Osteocyte (in vitro differentiated cells): ENCODE results near the gene PI4KA. TPM values are rescaled to one million over a fixed set of nuclear protein-coding genes. Genes with fewer than 3 reads are reported as not detected.
A peak's percentile ranks its signal among the peaks of the same experiment; 100 is the strongest.

Source experiments
- DNase-seq: peaks from one replicate; pipeline ENCODE4 v3.0.0; 2021; ENCODE audit warnings: mixed read lengths; ENCODE audit not compliant: unreplicated experiment; ENCODE audit errors: extremely low spot score
- H3K27ac Mint-ChIP-seq: one replicate; pipeline ENCODE4 v1.8.0; 2021; ENCODE audit warnings: mild to moderate bottlenecking, mixed read lengths; ENCODE audit not compliant: unreplicated experiment
- H3K27me3 Mint-ChIP-seq: one replicate; pipeline ENCODE4 v1.8.0; 2021; ENCODE audit warnings: mixed read lengths; ENCODE audit not compliant: unreplicated experiment
- H3K36me3 Mint-ChIP-seq: one replicate; pipeline ENCODE4 v1.8.0; 2021; ENCODE audit warnings: mixed read lengths; ENCODE audit not compliant: unreplicated experiment
- H3K4me1 Mint-ChIP-seq: one replicate; pipeline ENCODE4 v1.8.0; 2021; ENCODE audit warnings: mixed read lengths; ENCODE audit not compliant: unreplicated experiment
- H3K4me3 Mint-ChIP-seq: one replicate; pipeline ENCODE4 v1.8.0; 2021; ENCODE audit warnings: mild to moderate bottlenecking, moderate library complexity, mixed read lengths; ENCODE audit not compliant: unreplicated experiment
- H3K9me3 Mint-ChIP-seq: one replicate; pipeline ENCODE4 v1.8.0; 2021; ENCODE audit warnings: mixed read lengths; ENCODE audit not compliant: unreplicated experiment
- total RNA-seq: library from RNA; stranded (reverse); gene quantifications from 2 replicates; pipeline ENCODE4 v1.2.1, GENCODE V29; 2021
- TF ChIP-seq, protein P1 (sequence below): fragments of 200-600 bp; sonication (generic); IDR thresholded peaks from 2 replicates; pipeline ENCODE4 v1.5.0; 2021; ENCODE audit warnings: antibody characterized with exemption, mild to moderate bottlenecking, moderate library complexity

PI4KA gene
- total RNA-seq, 1 donor from 2014 or later: 108 TPM

DNA sequence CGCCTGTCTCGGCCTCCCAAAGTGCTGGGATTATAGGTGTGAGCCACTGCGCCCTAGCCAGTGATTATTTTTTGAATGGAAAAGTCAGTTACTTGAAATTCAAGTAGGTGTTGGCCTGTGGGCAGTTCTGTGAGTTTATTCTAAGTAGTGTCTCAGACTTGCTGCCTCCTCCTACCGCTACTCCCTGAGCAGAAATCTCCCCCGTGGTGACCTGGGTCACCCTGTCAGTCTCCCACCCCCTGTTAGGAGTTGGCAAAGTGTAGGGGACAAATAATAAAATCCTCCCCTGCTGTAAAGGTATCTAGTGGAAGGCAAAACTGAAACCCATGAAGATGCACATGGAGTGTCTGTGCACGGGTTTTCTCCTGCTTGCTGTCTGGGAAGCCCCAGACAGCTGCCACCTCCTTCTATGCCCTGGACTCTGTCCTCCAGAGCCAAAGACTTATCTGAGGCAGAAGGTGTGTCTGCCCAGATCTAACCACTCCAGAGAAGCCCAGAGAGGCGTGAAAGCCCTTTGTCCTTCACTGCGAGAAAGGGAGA lies 26.5 kb upstream of the PI4KA start:
- H3K27me3 Mint-ChIP-seq: no peaks in the 10 kb centered on the region
- TF ChIP-seq, protein P1, sequence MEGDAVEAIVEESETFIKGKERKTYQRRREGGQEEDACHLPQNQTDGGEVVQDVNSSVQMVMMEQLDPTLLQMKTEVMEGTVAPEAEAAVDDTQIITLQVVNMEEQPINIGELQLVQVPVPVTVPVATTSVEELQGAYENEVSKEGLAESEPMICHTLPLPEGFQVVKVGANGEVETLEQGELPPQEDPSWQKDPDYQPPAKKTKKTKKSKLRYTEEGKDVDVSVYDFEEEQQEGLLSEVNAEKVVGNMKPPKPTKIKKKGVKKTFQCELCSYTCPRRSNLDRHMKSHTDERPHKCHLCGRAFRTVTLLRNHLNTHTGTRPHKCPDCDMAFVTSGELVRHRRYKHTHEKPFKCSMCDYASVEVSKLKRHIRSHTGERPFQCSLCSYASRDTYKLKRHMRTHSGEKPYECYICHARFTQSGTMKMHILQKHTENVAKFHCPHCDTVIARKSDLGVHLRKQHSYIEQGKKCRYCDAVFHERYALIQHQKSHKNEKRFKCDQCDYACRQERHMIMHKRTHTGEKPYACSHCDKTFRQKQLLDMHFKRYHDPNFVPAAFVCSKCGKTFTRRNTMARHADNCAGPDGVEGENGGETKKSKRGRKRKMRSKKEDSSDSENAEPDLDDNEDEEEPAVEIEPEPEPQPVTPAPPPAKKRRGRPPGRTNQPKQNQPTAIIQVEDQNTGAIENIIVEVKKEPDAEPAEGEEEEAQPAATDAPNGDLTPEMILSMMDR: no peak
- peaks cover 6% of the 10 kb centered on the region for H3K4me1 Mint-ChIP-seq
- H3K27ac Mint-ChIP-seq: peak overlapping the region; percentile 23
- no peaks in the 10 kb centered on the region for H3K9me3 Mint-ChIP-seq
- H3K36me3 Mint-ChIP-seq: peaks cover 40% of the 10 kb centered on the region
- no peak overlapping the region for H3K4me3 Mint-ChIP-seq
- no peak for DNase-seq

DNA sequence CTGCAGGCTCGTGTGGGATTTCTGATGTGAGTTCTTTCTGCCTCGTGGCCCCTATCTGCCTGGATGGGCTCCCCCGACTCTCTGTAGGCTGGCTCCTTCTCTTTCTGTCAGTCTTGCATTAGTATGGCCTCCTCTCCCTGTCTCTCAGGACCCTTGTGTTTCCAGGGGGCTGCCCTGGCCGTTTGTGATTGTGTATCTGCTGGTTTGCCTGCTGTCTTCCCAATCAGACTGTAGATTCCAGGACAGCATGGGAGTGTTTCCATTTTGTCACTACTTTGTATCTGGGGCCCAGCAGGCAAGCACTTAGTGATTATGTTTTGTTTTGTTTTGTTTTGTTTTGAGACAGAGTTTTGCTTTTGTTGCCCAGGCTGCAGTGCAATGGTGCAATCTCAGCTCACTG lies 25.8 kb upstream of the PI4KA start:
- Mint-ChIP-seq H3K4me3 (no peak overlapping the region), H3K27me3 (no peaks in the 10 kb centered on the region), H3K27ac (no peak overlapping the region), H3K36me3 (peaks cover 36% of the 10 kb centered on the region), H3K4me1 (peaks cover 6% of the 10 kb centered on the region), H3K9me3 (no peaks in the 10 kb centered on the region)
- DNase-seq: no peak
- TF ChIP-seq, protein P1: no peak

DNA sequence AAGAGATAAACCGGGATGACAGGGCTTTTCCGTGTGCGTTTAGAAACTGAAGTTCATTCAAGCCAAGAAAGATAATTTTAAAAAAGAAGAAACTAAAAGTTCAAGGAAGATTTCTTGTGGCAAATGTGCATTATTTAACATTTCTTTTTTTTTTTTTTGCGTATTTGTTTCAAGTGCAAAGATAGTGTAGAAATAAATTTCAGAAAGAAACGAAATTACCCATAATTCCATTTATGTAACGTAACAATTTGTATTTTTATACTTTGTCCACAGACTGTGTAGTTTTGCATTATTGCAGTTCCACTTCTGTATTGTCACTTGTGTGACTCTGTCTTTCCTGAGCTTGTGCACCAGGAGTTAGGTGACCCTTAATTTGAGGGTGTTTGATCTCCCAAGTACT lies 24.2 kb upstream of the PI4KA start:
- peaks cover 6% of the 10 kb centered on the region for H3K4me1 Mint-ChIP-seq
- no peaks in the 10 kb centered on the region for H3K27me3 Mint-ChIP-seq
- DNase-seq: no peak
- TF ChIP-seq, protein P1: no peak
- no peak overlapping the region for H3K4me3 Mint-ChIP-seq
- no peaks in the 10 kb centered on the region for H3K9me3 Mint-ChIP-seq
- no peak overlapping the region for H3K27ac Mint-ChIP-seq
- H3K36me3 Mint-ChIP-seq: peaks cover 32% of the 10 kb centered on the region

DNA sequence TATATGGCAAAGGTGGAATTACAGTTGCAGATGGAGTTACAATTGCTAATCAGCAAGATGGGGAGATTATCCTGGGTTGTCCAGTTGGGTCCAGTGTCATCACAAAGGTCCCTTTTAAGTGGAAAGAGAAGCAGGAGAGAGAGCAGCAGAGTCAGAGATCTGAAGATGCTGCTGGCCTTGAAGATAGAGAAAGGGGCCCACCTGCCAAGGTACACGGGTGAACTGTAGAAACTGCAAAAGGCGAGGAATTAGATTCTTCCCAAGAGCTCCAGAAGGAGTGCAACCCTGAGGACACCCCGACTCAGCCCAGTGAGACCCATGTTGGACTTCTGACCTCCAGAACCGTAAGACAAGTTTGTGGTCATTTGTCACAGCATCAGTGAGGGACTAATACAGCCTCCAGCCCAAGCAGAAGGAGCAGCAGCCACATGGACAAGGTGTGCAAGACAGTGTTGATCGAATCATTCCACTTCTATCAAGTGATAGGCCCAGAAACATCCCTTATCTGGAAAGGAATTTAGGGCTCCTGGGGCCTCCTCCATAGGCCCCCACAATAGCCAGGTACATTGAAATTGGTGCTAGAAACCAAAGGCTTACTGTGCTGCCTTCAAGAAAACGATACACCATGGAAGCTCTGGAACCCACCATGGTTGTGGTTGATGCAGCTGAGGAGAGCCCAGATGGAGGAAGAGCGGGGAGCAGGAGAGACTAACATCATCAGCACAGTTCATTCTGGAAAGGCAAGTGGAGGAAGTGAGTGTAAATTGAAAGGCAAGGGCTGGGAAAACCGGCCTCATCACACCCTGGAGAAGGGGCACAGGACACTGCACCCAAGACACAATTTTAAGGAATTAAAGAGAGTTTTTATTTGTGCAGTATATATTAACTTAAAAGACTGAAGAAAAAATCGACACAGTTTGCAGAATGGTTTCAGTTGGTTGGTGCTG lies 23.5 kb upstream of the PI4KA start:
- TF ChIP-seq, protein P1: no peak
- Mint-ChIP-seq H3K4me3 (no peak overlapping the region), H3K4me1 (peaks cover 6% of the 10 kb centered on the region), H3K9me3 (no peaks in the 10 kb centered on the region), H3K36me3 (peaks cover 28% of the 10 kb centered on the region), H3K27ac (no peak overlapping the region), H3K27me3 (no peaks in the 10 kb centered on the region)
- DNase-seq: no peak

DNA sequence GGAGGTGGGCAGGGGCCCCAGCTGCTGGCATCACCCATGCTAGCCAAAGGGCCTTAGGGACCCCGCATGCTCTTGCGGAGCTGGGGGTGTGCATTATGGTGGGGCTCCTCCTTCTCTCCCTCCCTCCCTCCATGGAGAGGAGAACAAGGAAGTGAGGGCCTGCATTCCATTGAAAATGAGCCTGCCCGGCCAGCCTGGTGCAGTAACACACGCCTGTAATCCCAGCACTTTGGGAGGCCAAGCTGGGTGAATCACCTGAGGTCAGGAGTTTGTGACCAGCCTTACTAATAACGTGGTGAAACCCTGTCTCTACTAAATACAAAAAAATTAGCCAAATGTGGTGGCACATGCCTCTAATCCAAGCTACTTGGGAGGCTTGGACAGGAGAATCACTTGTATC lies 22.6 kb upstream of the PI4KA start:
- DNase-seq: no peak
- Mint-ChIP-seq H3K4me1 (peaks cover 6% of the 10 kb centered on the region), H3K27me3 (no peaks in the 10 kb centered on the region), H3K4me3 (no peak overlapping the region), H3K9me3 (no peaks in the 10 kb centered on the region), H3K36me3 (peaks cover 28% of the 10 kb centered on the region), H3K27ac (no peak overlapping the region)
- TF ChIP-seq, protein P1: no peak
